Activated CD8-positive, alpha-beta T cell treated with anti-CD3 and anti-CD28 coated beads for 36 hours (primary cell): Measurements from ENCODE around the gene FRMD7. TPM values are rescaled to one million over a fixed set of nuclear protein-coding genes. Genes with fewer than 3 reads are reported as not detected.

Experiments
- ATAC-seq: fragments of 200-7000 bp; cut with Tn5 transposase; one replicate; pipeline ENCODE4 v1.10.0; 2021; ENCODE audit warnings: mild to moderate bottlenecking, moderate library complexity
- CTCF ChIA-PET: fragments of 350-600 bp; sonication (Branson Sonifier 250); formaldehyde crosslinking; loops from one replicate; lab custom pipeline; 2021; ENCODE audit warnings: antibody characterized with exemption; lab: Charles Lee
- POLR2A ChIA-PET: fragments of 350-600 bp; sonication (Branson Sonifier 250); formaldehyde crosslinking; loops from one replicate; lab custom pipeline; 2021; ENCODE audit warnings: antibody characterized with exemption; lab: Charles Lee
- DNase-seq: peaks from one replicate; pipeline ENCODE4 v3.0.0-alpha.2; 2020
- H3K27ac Mint-ChIP-seq: one replicate; pipeline ENCODE4 v1.8.0; 2021; ENCODE audit warnings: mild to moderate bottlenecking, mixed read lengths
- H3K27me3 Mint-ChIP-seq: one replicate; pipeline ENCODE4 v1.8.0; 2021; ENCODE audit warnings: mixed read lengths
- H3K36me3 Mint-ChIP-seq: one replicate; pipeline ENCODE4 v1.8.0; 2021; ENCODE audit warnings: low read depth, mixed read lengths
- H3K4me1 Mint-ChIP-seq: one replicate; pipeline ENCODE4 v1.8.0; 2021; ENCODE audit warnings: low read depth, mixed read lengths
- H3K4me3 Mint-ChIP-seq: one replicate; pipeline ENCODE4 v1.8.0; 2021; ENCODE audit warnings: mild to moderate bottlenecking, moderate library complexity, mixed read lengths
- H3K9me3 Mint-ChIP-seq: one replicate; pipeline ENCODE4 v1.8.0; 2021; ENCODE audit warnings: mixed read lengths
- CTCF ChIP-seq: fragments of 200-600 bp; IDR thresholded peaks from one replicate; pipeline ENCODE4 v1.8.0; 2022; ENCODE audit warnings: antibody characterized with exemption, mild to moderate bottlenecking
- intact Hi-C: fragments of 100-400 bp; cut with micrococcal nuclease; formaldehyde crosslinking; loops from one replicate; pipeline ENCODE4 v1.10.0; 2022
- total RNA-seq, 2 experiments: library from RNA; stranded (reverse); gene quantifications; one replicate each; pipeline ENCODE4 v1.2.3, GENCODE V29; 2021

FRMD7 gene, protein sequence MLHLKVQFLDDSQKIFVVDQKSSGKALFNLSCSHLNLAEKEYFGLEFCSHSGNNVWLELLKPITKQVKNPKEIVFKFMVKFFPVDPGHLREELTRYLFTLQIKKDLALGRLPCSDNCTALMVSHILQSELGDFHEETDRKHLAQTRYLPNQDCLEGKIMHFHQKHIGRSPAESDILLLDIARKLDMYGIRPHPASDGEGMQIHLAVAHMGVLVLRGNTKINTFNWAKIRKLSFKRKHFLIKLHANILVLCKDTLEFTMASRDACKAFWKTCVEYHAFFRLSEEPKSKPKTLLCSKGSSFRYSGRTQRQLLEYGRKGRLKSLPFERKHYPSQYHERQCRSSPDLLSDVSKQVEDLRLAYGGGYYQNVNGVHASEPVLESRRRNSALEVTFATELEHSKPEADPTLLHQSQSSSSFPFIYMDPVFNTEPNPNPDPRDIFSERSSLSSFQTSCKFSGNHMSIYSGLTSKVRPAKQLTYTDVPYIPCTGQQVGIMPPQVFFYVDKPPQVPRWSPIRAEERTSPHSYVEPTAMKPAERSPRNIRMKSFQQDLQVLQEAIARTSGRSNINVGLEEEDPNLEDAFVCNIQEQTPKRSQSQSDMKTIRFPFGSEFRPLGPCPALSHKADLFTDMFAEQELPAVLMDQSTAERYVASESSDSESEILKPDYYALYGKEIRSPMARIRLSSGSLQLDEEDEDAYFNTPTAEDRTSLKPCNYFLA
- not detected for total RNA-seq

- CTCF ChIA-PET, result no interaction called here
- Mint-ChIP-seq H3K4me1 (no peaks in the 10 kb centered on the region), H3K27me3 (no peaks in the 10 kb centered on the region), H3K27ac (no peak within 1 kb of the TSS), H3K36me3 (no peaks in the 10 kb centered on the region), H3K9me3 (no peaks in the 10 kb centered on the region), H3K4me3 (no peak within 1 kb of the TSS)
- ATAC-seq (no peak), DNase-seq (no peak)
- TF ChIP-seq CTCF, result no peak
- intact Hi-C loops, result no loop called here
- POLR2A ChIA-PET, result no interaction called here
Observed at GRCh38 chrX:132127743-132128142, at the start of gene FRMD7. TSS of gene FRMD7 (minus strand) at chrX:132128020. CDS start at chrX:132127844, 176 bp downstream.

DNA sequence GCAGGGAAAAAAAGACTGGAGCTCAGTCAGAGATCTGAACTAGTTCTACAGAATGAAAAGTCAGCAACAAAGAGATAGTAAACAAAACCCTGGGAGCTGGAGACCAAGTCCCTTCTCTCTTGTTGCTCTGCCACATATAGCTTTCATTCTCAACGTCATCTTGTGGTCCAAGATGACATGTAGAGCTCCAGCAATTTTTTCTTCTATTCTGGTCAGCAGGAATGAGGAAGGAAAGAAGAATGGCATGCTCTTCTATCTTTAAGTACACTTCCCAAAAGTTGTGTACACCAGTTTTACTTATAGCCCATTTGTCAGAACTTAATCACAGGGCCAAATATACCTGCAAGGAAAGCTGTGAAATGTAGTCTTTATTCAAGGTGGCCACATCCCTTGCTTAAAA, 45.8 kb upstream of the FRMD7 start:
- no peaks in the 10 kb centered on the region for H3K27me3 Mint-ChIP-seq
- no peak for ATAC-seq
- H3K36me3 Mint-ChIP-seq, result no peaks in the 10 kb centered on the region
- POLR2A ChIA-PET, result no interaction called here
- no peaks in the 10 kb centered on the region for H3K9me3 Mint-ChIP-seq
- intact Hi-C loops, result no loop called here
- no peak overlapping the region for H3K27ac Mint-ChIP-seq
- TF ChIP-seq CTCF, result no peak
- CTCF ChIA-PET, result no interaction called here
- H3K4me1 Mint-ChIP-seq, result peaks cover 3% of the 10 kb centered on the region
- DNase-seq, result no peak
- H3K4me3 Mint-ChIP-seq, result no peak overlapping the region

DNA sequence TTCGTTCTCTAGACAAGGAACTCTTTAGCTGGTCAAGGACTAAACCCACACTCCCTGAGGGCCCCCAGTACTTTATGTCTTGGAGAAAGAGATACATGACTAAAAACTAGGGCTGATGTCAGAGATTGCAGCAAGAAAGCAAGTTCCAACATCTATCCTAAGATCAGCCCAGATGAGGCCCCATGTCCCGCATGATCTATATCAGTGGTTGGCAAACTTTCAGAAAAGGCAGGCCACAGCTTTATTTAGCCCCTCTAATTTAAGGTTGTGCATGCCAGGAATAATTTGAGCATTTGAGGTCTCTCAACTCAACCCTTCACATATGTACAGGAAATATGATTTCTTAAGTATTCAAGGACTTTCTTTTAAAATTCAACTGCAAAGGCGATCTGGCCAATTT, 44.1 kb upstream of the FRMD7 start:
- CTCF ChIA-PET, result no interaction called here
- intact Hi-C loops, result no loop called here
- Mint-ChIP-seq H3K4me1 (peaks cover 3% of the 10 kb centered on the region), H3K36me3 (no peaks in the 10 kb centered on the region), H3K9me3 (no peaks in the 10 kb centered on the region), H3K27ac (no peak overlapping the region), H3K27me3 (no peaks in the 10 kb centered on the region), H3K4me3 (no peak overlapping the region)
- TF ChIP-seq CTCF, result no peak
- POLR2A ChIA-PET, result no interaction called here
- ATAC-seq, result no peak
- no peak for DNase-seq

- H3K27me3 Mint-ChIP-seq, result no peaks in the 10 kb centered on the region
- CTCF ChIA-PET, result no interaction called here
- H3K9me3 Mint-ChIP-seq, result no peaks in the 10 kb centered on the region
- TF ChIP-seq CTCF, result no peak
- no peak for DNase-seq
- H3K36me3 Mint-ChIP-seq, result no peaks in the 10 kb centered on the region
- H3K4me1 Mint-ChIP-seq, result peaks cover 3% of the 10 kb centered on the region
- POLR2A ChIA-PET, result no interaction called here
- no peak for ATAC-seq
- H3K27ac Mint-ChIP-seq, result no peak overlapping the region
- no peak overlapping the region for H3K4me3 Mint-ChIP-seq
- intact Hi-C loops, result no loop called here
Observed at GRCh38 chrX:132171478-132171877, 43.7 kb upstream of the FRMD7 start.

GRCh38 chrX:132169554-132169953, 41.7 kb upstream of the FRMD7 start:
- H3K4me1 Mint-ChIP-seq, result peaks cover 3% of the 10 kb centered on the region
- no peaks in the 10 kb centered on the region for H3K27me3 Mint-ChIP-seq
- no peak for TF ChIP-seq CTCF
- no peak overlapping the region for H3K4me3 Mint-ChIP-seq
- ChIA-PET CTCF (no interaction called here), POLR2A (no interaction called here)
- no peak overlapping the region for H3K27ac Mint-ChIP-seq
- intact Hi-C loops, result no loop called here
- no peak for DNase-seq
- H3K9me3 Mint-ChIP-seq, result no peaks in the 10 kb centered on the region
- ATAC-seq, result no peak
- no peaks in the 10 kb centered on the region for H3K36me3 Mint-ChIP-seq
